Loucy (cell line): ENCODE results near the gene DPF3.

Source experiments
- CTCF ChIP-seq: fragments of 200-600 bp; sonication (generic); conservative IDR thresholded peaks from 2 replicates; pipeline ENCODE4 v1.5.1; 2014; ENCODE audit warnings: mild to moderate bottlenecking, antibody characterized with exemption, low read length
- EZH2phosphoT487 ChIP-seq: fragments of 200-600 bp; IDR thresholded peaks from 2 replicates; pipeline ENCODE4 v1.6.1; 2018; ENCODE audit warnings: antibody characterized with exemption, mild to moderate bottlenecking, moderate library complexity, borderline replicate concordance

GRCh38 chr14:72891666-72892102 lies 2.2 kb downstream of the DPF3 start:
- TF ChIP-seq EZH2phosphoT487: no peak
- no peak for TF ChIP-seq CTCF
